GM19455 (cell line): ENCODE data around the gene SLC46A1.

Experiments used
- ATAC-seq: cut with Tn5 transposase; IDR thresholded peaks from one replicate; pipeline ENCODE4 v1.9.1; 2021; ENCODE audit not compliant: unreplicated experiment

The SLC46A1 gene

DNA sequence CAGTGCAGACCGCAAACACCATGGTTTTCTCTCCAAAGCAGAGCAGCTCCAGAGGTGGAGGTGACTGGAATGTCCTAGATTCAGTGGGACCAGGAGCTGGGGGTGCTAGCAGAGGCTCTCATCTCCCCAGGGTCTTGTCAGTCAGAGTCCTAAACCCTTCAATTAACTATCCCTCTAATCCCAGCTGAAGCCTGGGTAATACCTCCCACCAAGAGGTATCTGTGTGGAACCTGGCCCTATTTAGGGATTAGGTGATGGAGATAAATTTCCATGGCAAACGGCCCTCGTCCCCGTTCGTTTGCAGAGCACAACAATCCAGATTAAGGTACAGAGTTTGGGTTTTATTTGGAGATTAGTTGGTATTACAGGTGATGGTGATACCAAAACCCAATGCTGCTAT is 42.8 kb downstream of the SLC46A1 start:
- ATAC-seq: no peak

GRCh38 chr17:28357901-28358197 is 48.2 kb downstream of the SLC46A1 start:
- ATAC-seq: no peak

DNA sequence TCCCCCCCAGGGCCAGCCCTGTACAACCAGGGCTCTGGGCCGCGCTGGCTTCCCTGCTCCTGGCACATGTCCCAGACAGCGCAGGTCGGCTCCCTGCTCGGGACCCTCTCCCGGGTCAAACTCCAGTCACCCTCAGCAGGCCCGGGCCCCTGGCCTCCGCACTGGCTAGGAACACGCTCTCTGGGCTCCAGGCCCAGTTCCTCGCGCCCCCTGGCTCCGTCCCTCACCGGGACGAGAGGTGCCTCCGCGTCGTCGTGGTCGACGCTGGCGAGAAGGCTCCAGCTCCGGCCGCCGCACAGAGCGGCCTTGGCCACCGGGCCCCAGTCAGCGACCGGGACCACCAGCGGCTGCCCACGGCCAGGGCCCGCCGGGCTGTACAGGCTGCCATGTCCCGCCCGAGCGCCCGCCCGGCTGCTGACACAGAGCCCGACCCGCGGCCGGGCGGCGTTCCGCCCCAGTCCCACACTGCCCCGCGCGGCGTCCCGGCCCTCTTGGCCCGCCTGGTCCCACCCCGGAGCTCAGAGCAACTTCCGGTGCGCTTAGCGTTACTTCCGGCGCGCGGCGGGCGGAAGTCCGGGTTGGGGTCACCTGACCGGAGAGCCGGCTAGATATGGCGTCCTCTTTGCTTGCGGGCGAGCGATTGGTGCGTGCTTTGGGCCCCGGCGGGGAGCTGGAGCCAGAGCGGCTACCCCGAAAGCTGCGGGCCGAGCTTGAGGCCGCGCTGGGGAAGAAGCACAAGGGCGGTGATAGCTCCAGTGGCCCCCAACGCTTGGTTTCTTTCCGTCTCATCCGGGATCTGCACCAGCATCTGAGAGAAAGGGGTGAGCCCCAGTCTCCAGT is 48.7 kb downstream of the SLC46A1 start, which contains the start of gene POLDIP2:
Gene POLDIP2 (minus strand): TSS at position 467 of the 840 bp plus-strand sequence. CDS start 79 bp downstream, at position 388.
- ATAC-seq: peak; percentile 94

GRCh38 chr17:28350271-28350670 is 55.7 kb downstream of the SLC46A1 start:
- ATAC-seq: no peak

DNA sequence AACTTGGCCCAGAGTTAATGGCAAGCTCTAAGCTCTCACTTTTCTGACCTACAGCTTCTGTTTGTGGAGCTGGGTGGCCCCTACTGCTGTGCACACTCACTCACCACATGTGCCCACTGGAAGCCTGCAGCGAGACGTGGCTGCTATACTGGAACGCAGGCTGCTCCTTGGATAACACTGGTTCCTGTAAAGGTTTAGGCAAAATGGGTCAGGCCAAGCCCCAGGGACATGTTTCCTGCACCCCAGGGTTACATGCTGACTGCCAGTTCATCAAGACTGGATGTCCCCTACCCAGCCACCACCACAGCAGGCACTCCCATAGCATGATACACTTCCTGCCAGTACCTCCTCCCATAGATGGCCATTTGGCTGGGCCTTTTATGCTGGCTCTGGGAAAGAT is 57.0 kb downstream of the SLC46A1 start:
- no peak for ATAC-seq

DNA sequence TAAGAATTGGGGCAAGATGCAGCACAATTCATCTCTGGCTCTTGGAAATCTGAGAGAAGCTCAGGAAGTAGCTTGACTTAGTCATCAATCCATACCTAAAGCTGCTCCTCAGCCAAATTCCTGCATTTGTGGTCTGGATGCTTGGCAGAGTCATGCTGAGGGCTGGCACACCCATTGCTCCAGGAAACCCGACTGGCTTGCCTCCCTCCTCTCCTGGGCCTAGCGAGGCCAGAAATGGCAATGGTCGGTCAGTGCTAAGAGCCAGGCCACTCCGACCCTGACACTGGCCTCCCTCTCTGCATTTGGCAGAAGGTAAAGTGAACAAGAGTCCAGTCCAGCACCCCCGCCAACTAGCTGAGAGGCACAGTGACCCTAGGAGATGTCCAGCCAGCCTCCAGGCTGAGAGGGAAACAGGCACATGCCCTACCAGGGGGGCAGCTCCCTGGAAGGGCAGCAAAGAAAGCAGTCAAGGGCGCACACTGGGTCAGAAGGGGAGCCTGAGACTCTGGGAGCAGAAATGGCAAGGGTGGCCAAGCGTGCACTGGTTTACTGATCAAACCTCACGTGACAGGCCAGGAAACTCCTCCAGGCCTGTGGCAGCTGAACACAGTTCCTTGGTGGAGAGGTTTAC is 58.6 kb downstream of the SLC46A1 start:
- no peak for ATAC-seq

GRCh38 chr17:28346746-28347246 is 59.2 kb downstream of the SLC46A1 start:
- ATAC-seq: no peak

DNA sequence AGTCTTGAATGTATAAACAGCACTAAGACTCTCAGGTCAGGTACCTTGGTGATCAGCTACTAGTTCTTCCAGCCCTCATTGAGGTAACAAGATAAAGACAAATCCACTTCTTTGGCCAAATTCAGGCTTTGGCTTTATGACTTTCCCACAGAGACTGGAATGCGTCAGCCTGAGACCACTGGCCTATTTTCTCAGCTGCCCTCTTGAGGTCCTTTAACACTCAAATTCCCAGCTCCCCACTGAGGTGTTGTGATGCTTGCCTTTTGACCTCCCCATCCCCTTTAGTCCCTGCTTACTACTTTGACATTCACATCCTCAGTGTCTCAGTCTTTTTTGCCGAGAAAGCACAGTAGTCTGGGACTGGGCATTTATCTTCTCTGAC is 59.8 kb downstream of the SLC46A1 start:
- no peak for ATAC-seq

- ATAC-seq: no peak
Observed at GRCh38 chr17:28345419-28346198, 60.4 kb downstream of the SLC46A1 start.
